Stimulated activated CD4-positive, alpha-beta T cell treated with anti-CD3 and anti-CD28 coated beads, TNF-alpha, amount 100 ng/mL, for 48 hours (primary cell): ENCODE measurements around the gene DBX2.
"Not testable (repeated sequence)": the region's sequence is repeated elsewhere in the genome, so short reads cannot be mapped to it uniquely, and the experiment has no call there.

ENCODE experiments used
- DNase-seq, 3 donors: peaks; one replicate each; pipeline ENCODE4 v3.0.0-alpha.2; 2020; ENCODE audit warnings: low read depth in 3 of 3

DBX2 gene

GRCh38 chr12:45010059-45010458 is 40.8 kb downstream of the DBX2 start:
- no peak for DNase-seq

- DNase-seq: no peak
Measured at GRCh38 chr12:45008211-45008610, 42.7 kb downstream of the DBX2 start.

GRCh38 chr12:44999355-44999754 is 51.5 kb downstream of the DBX2 start:
- DNase-seq: no peak

GRCh38 chr12:44993161-44993560 is 57.7 kb downstream of the DBX2 start:
- no peak for DNase-seq

GRCh38 chr12:44984863-44985262 is 66.0 kb downstream of the DBX2 start:
- DNase-seq: not testable (repeated sequence)

GRCh38 chr12:44979918-44980317 is 71.0 kb downstream of the DBX2 start:
- no peak for DNase-seq

GRCh38 chr12:44976246-44976645 is 74.7 kb downstream of the DBX2 start:
- DNase-seq: no peak

- DNase-seq: no peak
Measured at GRCh38 chr12:44972746-44973421, 78.0 kb downstream of the DBX2 start.

GRCh38 chr12:44968965-44969364 is 81.9 kb downstream of the DBX2 start:
- DNase-seq: no peak
